Thyroid gland (tissue), 4 donors: ENCODE measurements around the gene ANKMY1.

Experiments
- CTCF ChIP-seq, 6 experiments: fragments of 200-600 bp in 3 of 6; fragments of 450-650 bp in 3 of 6; sonication (generic) in 3 of 6; IDR thresholded peaks; one replicate each; pipeline ENCODE4 v1.5.1; 2016 to 2019; ENCODE audit warnings: antibody characterized with exemption in 6 of 6, mild to moderate bottlenecking in 2 of 6, inconsistent platforms in 1 of 6, moderate library complexity in 1 of 6
- POLR2A ChIP-seq, 2 donors: fragments of 450-650 bp; IDR thresholded peaks; one replicate each; pipeline ENCODE4 v1.6.1; 2017; ENCODE audit warnings: antibody characterized with exemption in 2 of 2, mild to moderate bottlenecking in 2 of 2, moderate library complexity in 1 of 2

- TF ChIP-seq CTCF (IDR thresholded peaks at IDR 0.05): no peak
- no peak for TF ChIP-seq POLR2A (IDR thresholded peaks at IDR 0.05)
Measured at GRCh38 chr2:240572141-240573031, 14.6 kb upstream of the ANKMY1 start.
